ENCODE results near the gene KRTAP10-10. TPM values are rescaled to one million over a fixed set of nuclear protein-coding genes. Genes with fewer than 3 reads are reported as not detected.
"Not testable (repeated sequence)": the region's sequence is repeated elsewhere in the genome, so short reads cannot be mapped to it uniquely, and the experiment has no call there.

The KRTAP10-10 gene
- total RNA-seq, 2 donors from 2014 or later: not detected

- ATAC-seq (no peak), DNase-seq (no peak)
- peaks cover 46% of the 10 kb centered on the region for H3K27me3 Mint-ChIP-seq
- no peaks in the 10 kb centered on the region for H3K9me3 ChIP-seq (ENCODE audit: control insufficient read depth, low read length, poor library complexity, severe bottlenecking)
- no peak within 1 kb of the TSS for H3K4me3 Mint-ChIP-seq
- H3K4me1 Mint-ChIP-seq: peaks cover 14% of the 10 kb centered on the region
- H3K36me3 Mint-ChIP-seq (ENCODE audit: low read depth): peaks cover 7% of the 10 kb centered on the region
- H3K27ac Mint-ChIP-seq: no peak within 1 kb of the TSS
These were observed 44.9 kb downstream of the KRTAP10-10 start, which contains the start of gene KRTAP12-1 for GRCh38 chr21:44681861-44682579. TSS of gene KRTAP12-1 (minus strand) at chr21:44682163. CDS start at chr21:44682123, 40 bp downstream.

GRCh38 chr21:44682580-44683151 is 45.5 kb downstream of the KRTAP10-10 start:
- H3K9me3 ChIP-seq (ENCODE audit: control insufficient read depth, low read length, poor library complexity, severe bottlenecking): no peaks in the 10 kb centered on the region
- Mint-ChIP-seq H3K27ac (no peak overlapping the region), H3K4me1 (peaks cover 14% of the 10 kb centered on the region), H3K36me3 (ENCODE audit: low read depth) (peaks cover 7% of the 10 kb centered on the region), H3K4me3 (no peak overlapping the region), H3K27me3 (peaks cover 48% of the 10 kb centered on the region)
- DNase-seq (no peak), ATAC-seq (no peak)

GRCh38 chr21:44684077-44684476 is 46.9 kb downstream of the KRTAP10-10 start:
- no peaks in the 10 kb centered on the region for H3K9me3 ChIP-seq (ENCODE audit: control insufficient read depth, low read length, poor library complexity, severe bottlenecking)
- ATAC-seq (no peak), DNase-seq (no peak)
- H3K27ac Mint-ChIP-seq: no peak overlapping the region
- peaks cover 7% of the 10 kb centered on the region for H3K36me3 Mint-ChIP-seq (ENCODE audit: low read depth)
- no peak overlapping the region for H3K4me3 Mint-ChIP-seq
- H3K27me3 Mint-ChIP-seq: peaks cover 48% of the 10 kb centered on the region
- peaks cover 14% of the 10 kb centered on the region for H3K4me1 Mint-ChIP-seq

- no peak for ATAC-seq
- H3K4me3 Mint-ChIP-seq: no peak overlapping the region
- DNase-seq: no peak
- H3K9me3 ChIP-seq (ENCODE audit: control insufficient read depth, low read length, poor library complexity, severe bottlenecking): no peaks in the 10 kb centered on the region
- H3K27ac Mint-ChIP-seq: no peak overlapping the region
- H3K36me3 Mint-ChIP-seq (ENCODE audit: low read depth): peaks cover 7% of the 10 kb centered on the region
- peaks cover 14% of the 10 kb centered on the region for H3K4me1 Mint-ChIP-seq
- H3K27me3 Mint-ChIP-seq: peaks cover 48% of the 10 kb centered on the region
These were observed 47.3 kb downstream of the KRTAP10-10 start for GRCh38 chr21:44684483-44684882.

- H3K36me3 Mint-ChIP-seq (ENCODE audit: low read depth); H3K27ac Mint-ChIP-seq; H3K4me3 Mint-ChIP-seq; DNase-seq; ATAC-seq; H3K9me3 ChIP-seq (ENCODE audit: control insufficient read depth, low read length, poor library complexity, severe bottlenecking): not testable (repeated sequence)
- peaks cover 14% of the 10 kb centered on the region for H3K4me1 Mint-ChIP-seq
- H3K27me3 Mint-ChIP-seq: peaks cover 50% of the 10 kb centered on the region
These were observed 47.9 kb downstream of the KRTAP10-10 start for GRCh38 chr21:44685050-44685449.

GRCh38 chr21:44686000-44686781 is 49.0 kb downstream of the KRTAP10-10 start:
- ATAC-seq (no peak), DNase-seq (no peak)
- Mint-ChIP-seq H3K4me1 (peaks cover 14% of the 10 kb centered on the region), H3K4me3 (no peak overlapping the region), H3K27me3 (peaks cover 43% of the 10 kb centered on the region), H3K27ac (peak overlapping the region; percentile 51), H3K36me3 (ENCODE audit: low read depth) (peaks cover 7% of the 10 kb centered on the region)
- H3K9me3 ChIP-seq (ENCODE audit: control insufficient read depth, low read length, poor library complexity, severe bottlenecking): no peaks in the 10 kb centered on the region

- peaks cover 7% of the 10 kb centered on the region for H3K36me3 Mint-ChIP-seq (ENCODE audit: low read depth)
- no peak overlapping the region for H3K4me3 Mint-ChIP-seq
- DNase-seq: no peak
- H3K27ac Mint-ChIP-seq: peak overlapping the region; percentile 51
- H3K27me3 Mint-ChIP-seq: peaks cover 38% of the 10 kb centered on the region
- ATAC-seq: no peak
- no peaks in the 10 kb centered on the region for H3K9me3 ChIP-seq (ENCODE audit: control insufficient read depth, low read length, poor library complexity, severe bottlenecking)
- peaks cover 17% of the 10 kb centered on the region for H3K4me1 Mint-ChIP-seq
These were observed 49.8 kb downstream of the KRTAP10-10 start for GRCh38 chr21:44686843-44687561.

- H3K27me3 Mint-ChIP-seq: peaks cover 32% of the 10 kb centered on the region
- no peak overlapping the region for H3K4me3 Mint-ChIP-seq
- no peak overlapping the region for H3K27ac Mint-ChIP-seq
- H3K4me1 Mint-ChIP-seq: peaks cover 17% of the 10 kb centered on the region
- ATAC-seq (no peak), DNase-seq (no peak)
- H3K36me3 Mint-ChIP-seq (ENCODE audit: low read depth): peaks cover 7% of the 10 kb centered on the region
- no peaks in the 10 kb centered on the region for H3K9me3 ChIP-seq (ENCODE audit: control insufficient read depth, low read length, poor library complexity, severe bottlenecking)
These were observed 50.5 kb downstream of the KRTAP10-10 start for GRCh38 chr21:44687671-44688070.

Other genes with a start within 250 kb of the KRTAP10-10 start
- 1 to 10 TPM in 1 of 2 donors, under 1 TPM in 1; 0.85 to 1.0 TPM for gene LRRC3, start 181.8 kb upstream of the KRTAP10-10 start, total RNA-seq
- not detected for gene KRTAP10-1, start 97.2 kb upstream of the KRTAP10-10 start, total RNA-seq
- gene KRTAP10-2, start 85.9 kb upstream of the KRTAP10-10 start, total RNA-seq: not detected
- gene KRTAP10-3, start 78.6 kb upstream of the KRTAP10-10 start, total RNA-seq: not detected
- gene KRTAP10-4, start 63.6 kb upstream of the KRTAP10-10 start, total RNA-seq: not detected
- gene KRTAP10-5, start 56.8 kb upstream of the KRTAP10-10 start, total RNA-seq: not detected
- not detected for gene KRTAP10-6, start 44.9 kb upstream of the KRTAP10-10 start, total RNA-seq
- not detected for gene KRTAP10-7, start 36.8 kb upstream of the KRTAP10-10 start, total RNA-seq
- gene KRTAP10-8, start 25.3 kb upstream of the KRTAP10-10 start, total RNA-seq: not detected
- gene KRTAP10-9, start 10.3 kb upstream of the KRTAP10-10 start, total RNA-seq: not detected
- gene KRTAP10-11, start 9.1 kb downstream of the KRTAP10-10 start, total RNA-seq: not detected
- not detected for gene KRTAP12-4, start 17.3 kb downstream of the KRTAP10-10 start, total RNA-seq
- not detected for gene KRTAP12-3, start 20.6 kb downstream of the KRTAP10-10 start, total RNA-seq
- gene KRTAP12-2, start 29.6 kb downstream of the KRTAP10-10 start, total RNA-seq: not detected
- gene KRTAP12-1, start 44.8 kb downstream of the KRTAP10-10 start, total RNA-seq: not detected
- gene KRTAP10-12, start 59.8 kb downstream of the KRTAP10-10 start, total RNA-seq: not detected
- gene TSPEAR, start 74.2 kb downstream of the KRTAP10-10 start, total RNA-seq: not detected
- 100 to 1,000 TPM; 124 TPM for gene UBE2G2, start 164.5 kb downstream of the KRTAP10-10 start, total RNA-seq
- gene SUMO3, start 180.7 kb downstream of the KRTAP10-10 start, total RNA-seq: 10 to 100 TPM; 62.1 to 73.4 TPM
- gene PTTG1IP, start 236.3 kb downstream of the KRTAP10-10 start, total RNA-seq: 100 to 1,000 TPM in 1 of 2 donors, 10 to 100 TPM in 1; 98.4 to 123 TPM

Measured in T-helper 17 cell (primary cell).